Activated naive CD4-positive, alpha-beta T cell treated with anti-CD3 and anti-CD28 coated beads for 36 hours (primary cell): ENCODE measurements around the gene MBD3L2B. TPM values are rescaled to one million over a fixed set of nuclear protein-coding genes. Genes with fewer than 3 reads are reported as not detected.
"Not testable (repeated sequence)": the region's sequence is repeated elsewhere in the genome, so short reads cannot be mapped to it uniquely, and the experiment has no call there.

ENCODE experiments used
- CTCF ChIA-PET: fragments of 350-600 bp; sonication (Branson Sonifier 250); formaldehyde crosslinking; loops from one replicate; lab custom pipeline; 2021; ENCODE audit warnings: antibody characterized with exemption; lab: Charles Lee
- DNase-seq: peaks from one replicate; pipeline ENCODE4 v3.0.0-alpha.2; 2020
- H3K27ac Mint-ChIP-seq: one replicate; pipeline ENCODE4 v1.8.0; 2021; ENCODE audit warnings: mild to moderate bottlenecking, mixed read lengths
- H3K27me3 Mint-ChIP-seq: one replicate; pipeline ENCODE4 v1.8.0; 2021; ENCODE audit warnings: low read depth, mixed read lengths
- H3K36me3 Mint-ChIP-seq: one replicate; pipeline ENCODE4 v1.8.0; 2021; ENCODE audit warnings: low read depth, mixed read lengths
- H3K4me1 Mint-ChIP-seq: one replicate; pipeline ENCODE4 v1.8.0; 2021; ENCODE audit warnings: low read depth, mixed read lengths
- H3K4me3 Mint-ChIP-seq: one replicate; pipeline ENCODE4 v1.8.0; 2021; ENCODE audit warnings: mild to moderate bottlenecking, moderate library complexity, mixed read lengths
- H3K9me3 Mint-ChIP-seq: one replicate; pipeline ENCODE4 v1.8.0; 2021; ENCODE audit warnings: mixed read lengths
- intact Hi-C: fragments of 100-400 bp; cut with micrococcal nuclease; formaldehyde crosslinking; loops from one replicate; pipeline ENCODE4 v1.15.1; 2023
- total RNA-seq, 2 experiments: library from RNA; stranded (reverse); gene quantifications; one replicate each; pipeline ENCODE4 v1.2.3, GENCODE V29; 2021

MBD3L2B gene
- total RNA-seq: not detected

DNA sequence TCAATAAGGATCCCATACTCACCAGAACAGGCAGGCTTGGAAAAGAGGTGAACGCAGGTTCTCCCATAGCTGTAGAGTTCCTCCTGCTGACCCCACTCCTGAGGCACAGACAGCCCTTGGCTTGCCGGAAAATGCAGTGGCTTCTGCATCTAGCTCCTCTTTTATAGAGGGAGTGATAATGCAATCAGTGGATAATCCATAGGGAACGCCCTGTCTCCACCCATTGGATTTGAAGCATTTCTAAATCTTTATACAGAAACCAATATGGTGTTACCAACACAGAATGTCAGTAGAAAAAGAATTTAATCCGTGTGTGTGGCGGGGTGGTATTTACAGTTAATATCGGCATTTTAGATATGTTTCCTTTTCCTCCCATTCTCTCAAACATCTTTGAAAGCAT is at the start of gene MBD3L2B:
Gene MBD3L2B (minus strand): TSS at position 101 of the 400 bp plus-strand sequence. CDS start 34 bp downstream, at position 67.
- H3K4me3 Mint-ChIP-seq, H3K27me3 Mint-ChIP-seq, H3K4me1 Mint-ChIP-seq, intact Hi-C loops, DNase-seq, H3K36me3 Mint-ChIP-seq, H3K9me3 Mint-ChIP-seq, CTCF ChIA-PET, H3K27ac Mint-ChIP-seq: not testable (repeated sequence)

DNA sequence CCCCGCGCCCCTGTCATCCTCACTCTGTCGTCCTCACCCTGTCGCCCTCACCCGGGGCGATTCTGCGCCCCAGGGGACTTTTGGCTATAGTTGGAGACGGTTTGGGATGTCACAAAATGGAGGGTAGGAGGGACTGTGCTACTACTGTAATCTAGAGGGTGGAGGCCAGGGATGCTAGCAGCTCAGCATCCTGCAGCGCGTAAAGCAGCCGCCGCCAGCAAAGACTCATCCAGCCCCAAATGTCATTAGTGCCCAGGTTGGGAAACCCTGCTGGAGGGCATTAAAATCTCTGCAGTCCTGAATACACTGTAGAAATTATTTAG is 48.6 kb upstream of the MBD3L2B start:
- H3K27ac Mint-ChIP-seq: peak overlapping the region; percentile 91
- CTCF ChIA-PET: interaction anchor here (0.6 to 1.3 kb wide), 5 partner anchors 57 to 611 kb away, joined by 3 to 4 read pairs (median 3); partner anchors contain the start of gene TRAPPC5

DNA sequence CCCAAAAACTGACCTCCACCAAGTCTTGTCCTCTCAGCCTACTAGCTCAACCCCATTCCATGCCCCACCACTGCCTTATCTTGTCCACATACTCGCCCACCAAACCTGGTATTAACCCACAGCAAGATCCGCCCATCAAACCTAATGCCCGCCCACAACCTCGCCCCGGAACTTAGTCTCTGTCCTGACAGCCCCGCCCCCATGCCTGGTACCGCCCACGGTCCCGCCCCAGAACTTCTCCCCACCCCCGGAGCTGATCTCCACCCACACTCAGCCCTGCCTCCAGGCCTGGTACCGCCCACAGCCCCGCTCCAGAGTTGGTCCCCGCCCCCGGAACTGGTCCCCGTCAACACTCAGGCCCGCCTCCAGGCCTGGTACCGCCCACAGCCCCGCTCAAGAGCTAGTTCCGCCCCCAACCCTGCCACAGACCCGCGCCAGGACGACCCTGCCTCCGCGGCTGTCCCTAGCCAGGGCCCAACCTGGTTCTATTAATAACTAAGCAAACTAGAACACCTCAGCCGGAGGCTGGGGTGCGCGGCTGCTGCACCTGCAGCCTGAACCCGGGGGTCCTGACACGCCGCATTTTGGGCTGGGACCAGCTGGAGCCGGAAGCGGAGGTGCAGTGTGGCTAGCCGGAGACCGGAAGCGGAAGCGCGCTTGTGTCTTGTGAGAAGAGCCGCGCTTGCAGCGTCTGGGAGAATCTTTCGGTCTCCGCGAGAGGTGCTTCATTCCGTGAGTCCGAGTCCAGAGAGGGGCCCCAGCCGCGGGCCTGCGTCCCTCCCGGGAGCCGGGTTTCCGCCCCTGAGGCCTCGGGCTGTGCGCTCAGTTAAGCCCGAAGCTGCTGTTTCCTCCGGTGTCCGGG is 48.0 kb upstream of the MBD3L2B start, which contains the start of gene ZNF557:
Gene ZNF557 (plus strand): TSS at position 662 of the 862 bp plus-strand sequence. CDS start 5,372 bp downstream, outside the sequence.
- peaks cover 23% of the 10 kb centered on the region for H3K36me3 Mint-ChIP-seq
- intact Hi-C loops: loop anchor here (1.0 kb wide), 1 partner anchor 30 kb away; no protein-coding TSS in a partner anchor
- peak within 1 kb of the TSS; percentile 91 for H3K27ac Mint-ChIP-seq
- H3K27me3 Mint-ChIP-seq: no peaks in the 10 kb centered on the region
- peaks cover 18% of the 10 kb centered on the region for H3K4me1 Mint-ChIP-seq
- peaks cover under 1% of the 10 kb centered on the region for H3K9me3 Mint-ChIP-seq
- DNase-seq: peak; percentile 100
- CTCF ChIA-PET: interaction anchor here (0.6 to 1.3 kb wide), 7 partner anchors 57 to 1452 kb away, joined by 3 to 4 read pairs (median 3); partner anchors contain the start of gene TRAPPC5
- H3K4me3 Mint-ChIP-seq: peak within 1 kb of the TSS; percentile 91

More for the DNA sequence above, 48.6 kb upstream of the MBD3L2B start:
- peak overlapping the region; percentile 91 for H3K4me3 Mint-ChIP-seq
- DNase-seq: no peak
- intact Hi-C loops: loop anchor here (1.0 kb wide), 1 partner anchor 29 kb away; no protein-coding TSS in a partner anchor
- no peaks in the 10 kb centered on the region for H3K27me3 Mint-ChIP-seq
- peaks cover 3% of the 10 kb centered on the region for H3K9me3 Mint-ChIP-seq
- peaks cover 18% of the 10 kb centered on the region for H3K4me1 Mint-ChIP-seq
- H3K36me3 Mint-ChIP-seq: peaks cover 28% of the 10 kb centered on the region

DNA sequence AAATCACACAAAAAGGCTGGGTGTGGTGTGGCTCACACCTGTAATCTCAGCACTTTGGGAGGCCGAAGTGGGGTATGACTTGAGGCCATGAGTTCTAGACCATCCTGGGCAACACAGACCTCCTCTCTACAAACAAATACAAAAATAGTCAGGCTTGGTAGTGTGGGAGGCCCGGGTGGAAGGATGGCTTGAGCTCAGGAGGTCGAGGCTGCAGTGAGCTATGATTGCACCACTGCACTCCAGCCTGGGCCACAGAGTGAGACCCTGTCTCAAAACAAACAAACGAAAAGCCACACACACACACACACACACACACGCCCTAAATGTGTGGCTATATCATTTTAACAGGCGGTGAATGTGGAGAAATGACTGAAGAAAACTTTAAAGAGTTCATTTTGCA is 47.4 kb upstream of the MBD3L2B start:
- CTCF ChIA-PET: interaction anchor here (0.6 to 1.3 kb wide), 4 partner anchors 34 to 612 kb away, joined by 3 to 4 read pairs (median 4); partner anchors contain the start of gene TRAPPC5
- Mint-ChIP-seq H3K36me3 (peaks cover 18% of the 10 kb centered on the region), H3K9me3 (no peaks in the 10 kb centered on the region), H3K4me1 (peaks cover 18% of the 10 kb centered on the region), H3K4me3 (peak overlapping the region; percentile 91), H3K27ac (peak overlapping the region; percentile 91), H3K27me3 (no peaks in the 10 kb centered on the region)
- intact Hi-C loops: no loop called here
- DNase-seq: no peak

DNA sequence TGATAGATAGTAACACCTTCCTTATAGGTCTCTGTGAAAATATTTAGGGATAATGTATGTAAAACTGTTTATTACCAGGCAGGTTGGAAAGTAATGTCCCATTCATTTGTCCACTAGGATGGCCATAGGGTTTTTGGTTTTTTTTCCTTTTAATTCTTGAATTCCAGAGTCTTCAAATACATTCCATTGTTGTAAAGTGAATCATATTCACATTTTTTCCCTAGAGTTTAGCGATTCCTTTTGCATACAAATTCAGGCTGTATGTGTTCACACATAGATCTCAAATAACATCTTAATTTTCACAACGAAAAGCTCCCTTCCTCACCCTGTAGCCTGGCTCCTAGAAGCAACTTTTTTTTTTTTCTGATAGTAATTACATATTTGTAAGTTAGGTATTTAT is 46.5 kb upstream of the MBD3L2B start:
- Mint-ChIP-seq H3K36me3 (peaks cover 13% of the 10 kb centered on the region), H3K9me3 (no peaks in the 10 kb centered on the region), H3K27me3 (no peaks in the 10 kb centered on the region), H3K4me1 (peaks cover 17% of the 10 kb centered on the region), H3K4me3 (no peak overlapping the region), H3K27ac (no peak overlapping the region)
- CTCF ChIA-PET: interaction anchor here (1.3 kb wide), 1 partner anchor 34 kb away, joined by 4 read pairs; no protein-coding TSS in a partner anchor
- intact Hi-C loops: no loop called here
- no peak for DNase-seq

DNA sequence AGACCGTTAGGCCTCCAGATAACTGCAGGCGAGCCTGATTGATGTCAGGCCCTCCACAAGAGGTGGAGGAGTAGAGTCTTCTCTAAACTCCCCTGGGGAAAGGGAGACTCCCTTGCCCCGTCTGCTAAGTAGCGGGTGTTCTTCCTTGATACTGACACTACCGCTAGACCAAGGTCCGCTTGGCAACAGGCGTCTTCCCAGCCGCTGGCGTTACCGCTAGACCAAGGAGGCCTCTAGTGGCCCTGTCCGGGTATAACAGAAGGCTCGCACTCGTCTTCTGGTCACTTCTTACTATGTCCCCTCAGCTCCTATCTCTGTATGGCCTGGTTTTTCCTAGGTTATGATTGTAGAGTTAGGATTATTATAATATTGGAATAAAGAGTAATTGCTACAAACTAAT is 45.9 kb upstream of the MBD3L2B start:
- H3K4me3 Mint-ChIP-seq, H3K27ac Mint-ChIP-seq, intact Hi-C loops, H3K36me3 Mint-ChIP-seq, H3K27me3 Mint-ChIP-seq, H3K9me3 Mint-ChIP-seq: not testable (repeated sequence)
- peak; percentile 29 for DNase-seq
- CTCF ChIA-PET: interaction anchor here (0.6 kb wide), 1 partner anchor 124 kb away, joined by 3 read pairs; no protein-coding TSS in a partner anchor
- H3K4me1 Mint-ChIP-seq: peaks cover 13% of the 10 kb centered on the region

DNA sequence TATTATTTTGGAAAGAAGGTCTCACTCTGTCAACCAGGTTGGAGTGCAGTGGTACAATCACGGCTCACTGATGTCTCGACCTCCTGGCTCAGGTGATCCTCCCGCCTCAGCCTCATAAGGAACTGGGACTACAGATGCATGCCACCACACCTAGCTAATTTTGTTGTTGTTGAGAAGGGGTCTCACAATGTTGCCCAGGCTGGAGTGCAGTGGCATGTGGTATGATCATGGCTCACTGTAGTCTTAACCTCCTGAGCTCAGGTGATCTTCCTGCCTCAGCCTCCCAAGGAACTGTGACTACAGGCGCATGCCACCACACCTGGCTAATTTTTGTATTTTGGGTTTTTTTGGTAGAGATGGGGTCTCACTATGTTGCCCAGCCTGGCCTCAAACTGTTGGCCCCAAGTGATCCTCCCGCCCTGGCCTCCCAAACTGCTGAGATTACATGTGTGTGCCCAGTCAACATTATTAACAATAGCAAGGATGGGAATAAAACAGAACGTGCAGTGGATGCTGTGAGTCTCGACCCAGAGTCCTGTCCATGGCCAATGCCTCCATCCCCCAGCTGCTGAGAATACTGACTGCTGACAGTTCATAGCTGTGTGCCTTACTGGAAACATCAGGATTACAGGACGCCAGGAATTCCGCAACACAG is 42.7 kb upstream of the MBD3L2B start:
- Mint-ChIP-seq H3K27ac (no peak overlapping the region), H3K36me3 (no peaks in the 10 kb centered on the region), H3K4me3 (no peak overlapping the region), H3K27me3 (no peaks in the 10 kb centered on the region), H3K4me1 (peaks cover under 1% of the 10 kb centered on the region), H3K9me3 (no peaks in the 10 kb centered on the region)
- DNase-seq: no peak
- CTCF ChIA-PET: interaction anchor here (0.6 to 0.7 kb wide), 2 partner anchors 38 to 291 kb away, joined by 3 read pairs; no protein-coding TSS in a partner anchor
- intact Hi-C loops: no loop called here

DNA sequence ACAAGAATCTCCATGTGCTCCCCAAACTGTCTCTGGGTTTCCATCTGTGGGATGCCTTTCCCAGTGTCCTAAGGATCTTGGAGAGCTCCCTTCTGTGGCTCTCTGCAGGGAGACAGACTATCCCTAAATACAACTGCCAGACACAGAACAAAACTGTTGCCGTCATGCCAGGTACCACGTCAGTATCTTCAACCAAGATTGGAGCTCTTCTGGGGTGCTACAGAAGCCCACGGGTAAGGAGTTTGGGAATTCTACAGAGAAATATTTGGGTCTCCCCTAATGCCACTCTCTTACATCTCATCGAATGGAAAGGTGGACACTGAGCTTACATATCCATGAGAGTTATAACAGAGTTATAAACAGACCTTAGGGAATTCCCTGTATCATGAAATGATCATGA is 42.1 kb upstream of the MBD3L2B start:
- no peaks in the 10 kb centered on the region for H3K27me3 Mint-ChIP-seq
- intact Hi-C loops: no loop called here
- no peak overlapping the region for H3K4me3 Mint-ChIP-seq
- DNase-seq: no peak
- no peaks in the 10 kb centered on the region for H3K4me1 Mint-ChIP-seq
- no peak overlapping the region for H3K27ac Mint-ChIP-seq
- CTCF ChIA-PET: interaction anchor here (0.6 kb wide), 1 partner anchor 292 kb away, joined by 3 read pairs; no protein-coding TSS in a partner anchor
- H3K9me3 Mint-ChIP-seq: no peaks in the 10 kb centered on the region
- H3K36me3 Mint-ChIP-seq: no peaks in the 10 kb centered on the region

DNA sequence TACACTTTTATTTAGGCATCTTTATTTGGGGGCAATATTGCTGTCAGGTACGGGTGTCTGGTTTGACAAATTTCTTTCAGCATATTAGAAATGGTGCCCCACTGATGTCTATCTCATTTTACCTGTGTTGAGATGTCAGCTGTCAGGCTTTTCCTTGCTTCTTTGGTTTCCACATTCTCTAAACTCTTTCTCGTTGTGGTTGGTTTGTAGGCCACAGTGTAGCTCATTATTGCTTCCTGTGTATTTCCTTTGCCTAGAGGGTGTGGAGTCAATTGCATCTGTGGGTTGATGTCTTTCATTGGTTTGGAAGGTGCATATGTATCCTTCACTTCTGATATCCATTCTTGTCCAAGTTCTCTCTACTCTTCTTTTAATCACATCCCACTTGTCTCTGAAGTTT is 38.7 kb upstream of the MBD3L2B start:
- H3K4me1 Mint-ChIP-seq, H3K4me3 Mint-ChIP-seq, DNase-seq, H3K36me3 Mint-ChIP-seq, CTCF ChIA-PET, H3K27me3 Mint-ChIP-seq, H3K27ac Mint-ChIP-seq, H3K9me3 Mint-ChIP-seq, intact Hi-C loops: not testable (repeated sequence)

DNA sequence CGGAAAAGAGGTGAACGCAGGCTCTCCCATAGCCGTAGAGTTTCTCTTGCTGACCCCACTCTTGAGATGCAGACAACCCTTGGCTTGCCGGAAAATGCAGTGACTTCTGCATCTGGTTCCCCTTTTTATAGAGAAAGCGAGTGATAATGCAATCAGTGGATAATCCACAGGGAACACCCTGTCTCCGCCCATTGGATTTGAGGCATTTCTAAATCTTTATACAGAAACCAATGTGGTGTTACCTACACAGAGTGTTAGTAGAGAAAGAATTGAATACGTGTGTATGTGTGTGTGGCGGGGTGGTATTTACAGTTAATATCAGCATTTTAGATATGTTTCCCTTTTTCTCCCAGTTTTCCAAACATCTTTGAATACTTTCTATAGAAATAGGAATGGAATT is 37.3 kb upstream of the MBD3L2B start, which contains the start of gene MBD3L3:
Gene MBD3L3 (minus strand): TSS at position 101 of the 400 bp plus-strand sequence. CDS start 71 bp downstream, at position 30.
- H3K36me3 Mint-ChIP-seq, H3K27me3 Mint-ChIP-seq, H3K4me3 Mint-ChIP-seq, H3K27ac Mint-ChIP-seq, H3K9me3 Mint-ChIP-seq, intact Hi-C loops, DNase-seq, CTCF ChIA-PET, H3K4me1 Mint-ChIP-seq: not testable (repeated sequence)

DNA sequence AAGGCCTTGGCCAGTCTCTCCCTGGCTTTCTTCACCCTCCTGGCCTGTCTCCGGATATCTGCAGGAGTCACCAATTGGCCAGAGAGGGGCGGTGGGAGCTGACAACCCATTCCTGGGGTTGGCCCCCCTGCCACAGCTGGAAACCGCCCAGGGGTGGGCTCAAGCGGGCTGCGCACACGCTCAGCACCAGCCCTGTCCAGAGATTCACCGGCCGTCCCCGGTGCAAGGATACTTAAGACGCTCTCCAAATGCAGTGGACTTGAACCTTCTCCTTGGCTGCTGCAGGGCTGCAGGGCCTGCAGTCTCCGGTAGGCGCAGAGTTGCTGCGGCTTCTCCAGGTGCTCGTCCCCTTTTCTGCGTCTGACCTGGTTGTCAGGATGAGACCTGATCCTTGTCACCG is 35.1 kb upstream of the MBD3L2B start:
- H3K4me1 Mint-ChIP-seq, H3K4me3 Mint-ChIP-seq, H3K27me3 Mint-ChIP-seq, H3K9me3 Mint-ChIP-seq, intact Hi-C loops, H3K36me3 Mint-ChIP-seq, CTCF ChIA-PET, DNase-seq, H3K27ac Mint-ChIP-seq: not testable (repeated sequence)

DNA sequence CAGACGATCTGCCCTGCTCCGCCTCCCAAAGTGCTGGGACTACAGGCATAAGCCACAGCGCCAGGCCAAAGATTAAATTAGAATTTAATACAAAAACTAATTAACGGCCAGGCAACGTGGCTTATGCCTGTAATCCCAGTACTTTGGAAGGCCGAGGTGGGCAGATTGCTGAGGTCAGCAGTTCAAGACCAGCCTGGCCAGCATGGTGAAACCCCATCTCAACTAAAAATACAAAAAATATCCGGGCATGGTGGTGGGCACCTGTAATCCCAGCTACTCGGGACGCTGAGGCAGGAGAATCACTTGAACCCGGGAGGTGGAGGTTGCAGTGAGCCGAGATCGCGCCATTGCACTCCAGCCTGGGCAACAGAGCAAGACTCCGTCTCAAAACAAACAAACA is 34.4 kb upstream of the MBD3L2B start:
- H3K36me3 Mint-ChIP-seq, DNase-seq, H3K27me3 Mint-ChIP-seq, H3K27ac Mint-ChIP-seq, intact Hi-C loops, H3K4me1 Mint-ChIP-seq, H3K9me3 Mint-ChIP-seq, CTCF ChIA-PET, H3K4me3 Mint-ChIP-seq: not testable (repeated sequence)
